GM12875 (cell line): ENCODE measurements around the gene PDE11A.
"Not testable (repeated sequence)": the region's sequence is repeated elsewhere in the genome, so short reads cannot be mapped to it uniquely, and the experiment has no call there.

Experiments
- H3K4me3 ChIP-seq: one replicate; pipeline ENCODE4 v1.5.1; 2011; ENCODE audit warnings: low read depth, low read length, control low read depth
- TF ChIP-seq, protein P1 (sequence below): IDR thresholded peaks from 2 replicates; pipeline ENCODE4 v1.5.1; 2011; ENCODE audit warnings: low read depth, mild to moderate bottlenecking, control low read depth, inconsistent platforms, low read length, moderate library complexity, borderline replicate concordance; ENCODE audit not compliant: insufficient read depth

The PDE11A gene

GRCh38 chr2:177984749-177985148 lies 87.8 kb downstream of the PDE11A start:
- TF ChIP-seq, protein P1, sequence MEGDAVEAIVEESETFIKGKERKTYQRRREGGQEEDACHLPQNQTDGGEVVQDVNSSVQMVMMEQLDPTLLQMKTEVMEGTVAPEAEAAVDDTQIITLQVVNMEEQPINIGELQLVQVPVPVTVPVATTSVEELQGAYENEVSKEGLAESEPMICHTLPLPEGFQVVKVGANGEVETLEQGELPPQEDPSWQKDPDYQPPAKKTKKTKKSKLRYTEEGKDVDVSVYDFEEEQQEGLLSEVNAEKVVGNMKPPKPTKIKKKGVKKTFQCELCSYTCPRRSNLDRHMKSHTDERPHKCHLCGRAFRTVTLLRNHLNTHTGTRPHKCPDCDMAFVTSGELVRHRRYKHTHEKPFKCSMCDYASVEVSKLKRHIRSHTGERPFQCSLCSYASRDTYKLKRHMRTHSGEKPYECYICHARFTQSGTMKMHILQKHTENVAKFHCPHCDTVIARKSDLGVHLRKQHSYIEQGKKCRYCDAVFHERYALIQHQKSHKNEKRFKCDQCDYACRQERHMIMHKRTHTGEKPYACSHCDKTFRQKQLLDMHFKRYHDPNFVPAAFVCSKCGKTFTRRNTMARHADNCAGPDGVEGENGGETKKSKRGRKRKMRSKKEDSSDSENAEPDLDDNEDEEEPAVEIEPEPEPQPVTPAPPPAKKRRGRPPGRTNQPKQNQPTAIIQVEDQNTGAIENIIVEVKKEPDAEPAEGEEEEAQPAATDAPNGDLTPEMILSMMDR, result no peak
- no peak overlapping the region for H3K4me3 ChIP-seq

- TF ChIP-seq, protein P1, result peak; percentile 79
- H3K4me3 ChIP-seq, result no peak overlapping the region
Observed at GRCh38 chr2:177983183-177983788, 89.3 kb downstream of the PDE11A start.

DNA sequence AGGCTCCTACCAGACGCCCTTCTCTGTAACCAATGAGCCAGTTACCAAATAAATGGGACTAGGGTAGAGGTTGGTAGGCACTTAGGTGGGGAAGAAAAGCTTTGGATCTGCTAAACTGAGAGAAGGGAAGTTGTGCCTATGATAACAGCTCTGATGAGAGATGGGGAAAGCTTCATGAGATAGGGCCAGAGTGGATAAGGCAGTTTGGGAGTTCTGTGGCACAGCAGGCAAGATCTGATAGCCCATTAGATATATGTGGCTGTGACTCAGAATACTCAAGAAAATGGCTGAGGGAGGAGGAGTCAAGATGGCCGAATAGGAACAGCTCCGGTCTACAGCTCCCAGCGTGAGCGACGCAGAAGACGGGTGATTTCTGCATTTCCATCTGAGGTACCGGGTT lies 99.8 kb downstream of the PDE11A start:
- TF ChIP-seq, protein P1, result no peak
- H3K4me3 ChIP-seq, result no peak overlapping the region

- TF ChIP-seq, protein P1, result no peak
Observed at GRCh38 chr2:177972123-177972522, 100.5 kb downstream of the PDE11A start.

DNA sequence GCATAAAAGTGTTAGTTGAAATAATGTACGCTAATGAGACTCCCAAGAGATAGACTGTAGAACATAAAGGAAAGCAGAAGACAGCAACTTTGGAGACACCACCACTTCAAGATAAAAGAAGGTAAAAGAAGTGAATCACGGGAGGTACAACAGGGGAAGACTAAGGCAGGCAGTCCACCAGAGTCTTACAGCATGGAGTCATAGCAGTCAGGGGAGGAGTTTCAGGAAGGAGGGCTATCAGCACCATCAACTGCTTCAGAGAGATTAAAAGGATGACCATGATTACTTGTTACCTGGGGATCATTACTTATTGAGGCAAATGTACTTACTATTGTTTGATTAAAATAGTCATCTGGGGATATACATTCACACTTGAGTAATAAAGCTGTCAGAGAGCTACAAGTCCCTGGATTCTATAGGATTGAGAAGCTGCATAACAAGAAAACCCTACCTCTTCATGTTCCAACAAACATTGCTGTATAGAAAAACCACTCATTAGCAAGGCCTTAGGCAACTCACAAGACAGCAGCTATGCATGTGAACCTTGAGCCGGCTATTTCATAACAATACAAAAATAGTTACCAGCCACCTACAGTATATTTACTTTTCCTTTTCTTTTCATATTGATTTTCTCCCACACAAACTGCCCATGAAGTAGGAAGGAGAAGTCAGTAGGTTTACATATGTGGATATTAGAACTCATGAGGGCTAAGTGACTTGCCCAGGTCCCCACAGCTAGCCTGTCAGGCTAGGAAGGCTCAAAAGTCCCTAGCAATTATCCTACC lies 101.7 kb downstream of the PDE11A start:
- no peak overlapping the region for H3K4me3 ChIP-seq
- TF ChIP-seq, protein P1, result no peak

More at GRCh38 chr2:177972123-177972522, 100.5 kb downstream of the PDE11A start:
- no peak overlapping the region for H3K4me3 ChIP-seq

- H3K4me3 ChIP-seq, result no peak overlapping the region
- TF ChIP-seq, protein P1, result no peak
Observed at GRCh38 chr2:177964892-177965291, 107.7 kb downstream of the PDE11A start.

DNA sequence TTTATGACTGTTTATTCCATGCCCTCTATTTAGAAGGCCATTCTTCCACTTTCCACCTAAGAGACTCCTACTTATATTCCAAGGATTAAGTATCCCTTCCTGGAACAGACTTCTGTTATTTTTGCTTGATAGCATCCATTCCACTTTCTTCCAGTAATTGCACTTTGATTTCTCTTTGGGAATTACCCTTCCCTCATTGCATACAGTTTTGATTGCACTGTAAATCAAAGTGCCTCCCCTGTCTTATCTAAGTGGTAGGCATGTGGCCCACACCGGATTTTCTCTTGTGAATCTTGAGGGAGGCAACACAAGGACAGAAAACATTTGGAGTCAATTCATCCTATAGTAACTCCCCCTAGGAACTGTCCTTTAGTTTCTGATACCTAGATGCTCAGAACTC lies 120.4 kb downstream of the PDE11A start:
- no peak overlapping the region for H3K4me3 ChIP-seq
- TF ChIP-seq, protein P1, result no peak

DNA sequence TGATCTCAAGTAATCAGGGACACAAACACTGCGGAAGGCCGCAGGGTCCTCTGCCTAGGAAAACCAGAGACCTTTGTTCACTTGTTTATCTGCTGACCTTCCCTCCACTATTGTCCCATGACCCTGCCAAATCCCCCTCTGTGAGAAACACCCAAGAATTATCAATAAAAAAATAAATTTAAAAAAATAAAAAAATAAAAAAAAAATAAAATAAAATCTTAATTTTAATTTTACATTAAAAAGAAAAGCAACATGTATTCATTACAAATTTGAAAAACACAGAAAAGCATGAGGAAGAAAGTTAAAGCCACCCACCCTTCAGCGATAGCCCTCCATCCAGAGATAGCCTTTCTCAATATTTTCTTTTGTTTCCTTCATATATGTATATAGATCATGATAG lies 125.0 kb downstream of the PDE11A start:
- not testable (repeated sequence) for H3K4me3 ChIP-seq

DNA sequence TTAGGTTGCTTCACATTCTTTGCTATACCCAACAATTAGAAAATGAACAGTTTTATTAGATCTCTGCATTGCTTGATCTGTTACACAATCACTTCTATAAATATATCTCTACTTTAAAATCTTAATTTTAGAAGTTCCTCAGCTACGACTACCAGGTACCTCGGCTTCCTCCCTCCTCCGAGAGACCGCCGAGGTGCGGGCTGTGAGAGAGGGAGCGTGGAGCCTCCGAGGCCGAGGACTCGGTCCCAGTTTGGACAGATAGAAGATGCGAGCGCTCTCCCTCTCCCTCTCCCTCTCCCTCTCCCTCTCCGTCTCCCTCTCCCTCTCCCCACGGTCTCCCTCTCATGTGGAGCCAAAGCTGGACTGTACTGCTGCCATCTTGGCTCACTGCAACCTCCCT lies 128.0 kb downstream of the PDE11A start:
- not testable (repeated sequence) for H3K4me3 ChIP-seq
